Measurements from ENCODE around the gene MCF2.

GRCh38 chrX:139692908-139693307, 15.1 kb downstream of the MCF2 start:
- no peak for TF ChIP-seq EZH2 (IDR thresholded peaks at IDR 0.05; ENCODE audit: borderline replicate concordance, insufficient read depth, low read depth, low read length, poor library complexity, severe bottlenecking)
- TF ChIP-seq CTCF (IDR thresholded peaks at IDR 0.05), result no peak
